ENCODE results near the gene WSCD1. TPM values are rescaled to one million over a fixed set of nuclear protein-coding genes. Genes with fewer than 3 reads are reported as not detected.

WSCD1 gene
- total RNA-seq, 1 experiment from 2014 or later = 0.28 TPM

DNA sequence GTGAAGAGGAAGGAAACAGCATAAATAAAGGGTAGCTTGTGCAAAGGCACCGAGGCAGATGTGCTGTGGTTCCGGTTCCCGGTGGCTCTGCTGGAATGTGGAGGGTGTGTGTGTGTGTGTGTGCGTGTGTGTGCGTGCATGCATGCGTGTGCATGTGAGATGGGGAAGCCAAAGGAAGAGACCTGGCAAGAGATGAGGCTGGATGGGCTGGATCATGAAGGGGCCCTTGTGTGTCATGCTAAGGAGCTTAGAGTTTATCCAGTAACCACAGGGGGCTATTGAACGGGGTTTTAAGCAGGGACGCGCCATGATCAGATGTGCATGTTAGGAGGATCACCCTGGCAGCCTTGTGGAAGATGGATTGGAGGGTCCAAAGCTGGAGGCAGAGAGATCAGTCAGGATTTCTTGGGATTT is 8.3 kb downstream of the WSCD1 start:
- H3K4me1 ChIP-seq (ENCODE audit: insufficient read depth, low read length, poor library complexity, severe bottlenecking) = no peaks in the 10 kb centered on the region
- intact Hi-C loops (cut with micrococcal nuclease; ENCODE audit: unreplicated experiment) = no loop called here
- ChIA-PET POLR2A (ENCODE audit: low non-redundant PET) (no interaction called here), CTCF (no interaction called here)
- H3K36me3 ChIP-seq (ENCODE audit: insufficient read depth, low read length, poor library complexity, severe bottlenecking) = no peaks in the 10 kb centered on the region
- no peak overlapping the region for H3K27ac ChIP-seq (ENCODE audit: low read depth, low read length, poor library complexity, severe bottlenecking)
- no peak for DNase-seq (ENCODE audit: low spot score)
- H3K4me3 ChIP-seq (ENCODE audit: low read depth, low read length, poor library complexity, severe bottlenecking) = no peak overlapping the region
- BruUV-seq (replicated peaks) = no TSS peak
- TF ChIP-seq, protein P1, sequence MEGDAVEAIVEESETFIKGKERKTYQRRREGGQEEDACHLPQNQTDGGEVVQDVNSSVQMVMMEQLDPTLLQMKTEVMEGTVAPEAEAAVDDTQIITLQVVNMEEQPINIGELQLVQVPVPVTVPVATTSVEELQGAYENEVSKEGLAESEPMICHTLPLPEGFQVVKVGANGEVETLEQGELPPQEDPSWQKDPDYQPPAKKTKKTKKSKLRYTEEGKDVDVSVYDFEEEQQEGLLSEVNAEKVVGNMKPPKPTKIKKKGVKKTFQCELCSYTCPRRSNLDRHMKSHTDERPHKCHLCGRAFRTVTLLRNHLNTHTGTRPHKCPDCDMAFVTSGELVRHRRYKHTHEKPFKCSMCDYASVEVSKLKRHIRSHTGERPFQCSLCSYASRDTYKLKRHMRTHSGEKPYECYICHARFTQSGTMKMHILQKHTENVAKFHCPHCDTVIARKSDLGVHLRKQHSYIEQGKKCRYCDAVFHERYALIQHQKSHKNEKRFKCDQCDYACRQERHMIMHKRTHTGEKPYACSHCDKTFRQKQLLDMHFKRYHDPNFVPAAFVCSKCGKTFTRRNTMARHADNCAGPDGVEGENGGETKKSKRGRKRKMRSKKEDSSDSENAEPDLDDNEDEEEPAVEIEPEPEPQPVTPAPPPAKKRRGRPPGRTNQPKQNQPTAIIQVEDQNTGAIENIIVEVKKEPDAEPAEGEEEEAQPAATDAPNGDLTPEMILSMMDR (conservative IDR thresholded peaks at IDR 0.05; ENCODE audit: low read depth, low read length) = no peak
- no peak for TF ChIP-seq EZH2 (IDR thresholded peaks at IDR 0.05; ENCODE audit: borderline replicate concordance, low read depth, low read length, poor library complexity, severe bottlenecking)
- no peaks in the 10 kb centered on the region for H3K27me3 ChIP-seq (replicated peaks; ENCODE audit: insufficient read depth, low read depth, low read length, poor library complexity)
- no peaks in the 10 kb centered on the region for H3K9me3 ChIP-seq (ENCODE audit: low read depth, low read length, poor library complexity, severe bottlenecking)

DNA sequence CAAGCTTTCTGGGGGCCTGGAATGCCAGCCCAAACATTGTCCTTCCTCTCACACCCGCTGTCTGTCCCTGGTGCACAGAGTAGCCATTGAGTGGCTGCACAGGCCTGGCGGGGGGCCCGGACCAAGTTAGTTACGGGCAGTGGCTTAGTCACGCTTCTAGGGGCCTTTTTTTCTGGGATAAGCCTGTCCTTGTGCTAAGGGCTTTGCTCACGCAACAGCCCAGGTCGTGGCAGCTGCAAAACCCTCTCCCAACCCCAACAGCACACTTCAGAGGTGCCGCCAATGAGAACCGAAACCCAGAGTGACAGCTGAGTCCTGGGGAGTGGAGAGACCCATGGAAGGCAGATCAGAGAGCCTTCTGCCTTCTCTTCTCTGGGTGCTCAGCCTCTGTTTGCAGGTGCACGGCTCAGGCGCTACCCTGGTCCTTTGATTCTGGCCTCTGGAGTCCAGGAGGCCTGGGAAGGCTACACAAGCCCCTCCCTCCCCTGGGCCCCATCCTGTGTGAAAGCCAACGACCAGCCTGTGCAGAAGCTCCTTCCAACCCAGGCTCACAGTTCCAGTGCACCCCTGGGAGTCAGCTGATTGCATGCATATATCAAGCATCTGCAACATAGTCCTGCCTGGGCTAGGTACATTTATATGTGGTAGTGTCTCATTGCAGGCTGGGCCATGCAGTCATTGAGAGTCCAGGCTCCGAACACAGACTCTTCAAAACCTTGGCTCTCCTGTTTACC is 9.1 kb downstream of the WSCD1 start:
- CTCF ChIA-PET = no interaction called here
- H3K4me3 ChIP-seq (ENCODE audit: low read depth, low read length, poor library complexity, severe bottlenecking) = no peak overlapping the region
- H3K27me3 ChIP-seq (replicated peaks; ENCODE audit: insufficient read depth, low read depth, low read length, poor library complexity) = no peaks in the 10 kb centered on the region
- H3K27ac ChIP-seq (ENCODE audit: low read depth, low read length, poor library complexity, severe bottlenecking) = no peak overlapping the region
- DNase-seq (ENCODE audit: low spot score) = no peak
- no peaks in the 10 kb centered on the region for H3K36me3 ChIP-seq (ENCODE audit: insufficient read depth, low read length, poor library complexity, severe bottlenecking)
- no peaks in the 10 kb centered on the region for H3K9me3 ChIP-seq (ENCODE audit: low read depth, low read length, poor library complexity, severe bottlenecking)
- BruUV-seq (replicated peaks) = no TSS peak
- intact Hi-C loops (cut with micrococcal nuclease; ENCODE audit: unreplicated experiment) = no loop called here
- TF ChIP-seq, protein P1 (conservative IDR thresholded peaks at IDR 0.05; ENCODE audit: low read depth, low read length) = no peak
- no peak for TF ChIP-seq EZH2 (IDR thresholded peaks at IDR 0.05; ENCODE audit: borderline replicate concordance, low read depth, low read length, poor library complexity, severe bottlenecking)
- H3K4me1 ChIP-seq (ENCODE audit: insufficient read depth, low read length, poor library complexity, severe bottlenecking) = no peaks in the 10 kb centered on the region
- POLR2A ChIA-PET (ENCODE audit: low non-redundant PET) = no interaction called here

DNA sequence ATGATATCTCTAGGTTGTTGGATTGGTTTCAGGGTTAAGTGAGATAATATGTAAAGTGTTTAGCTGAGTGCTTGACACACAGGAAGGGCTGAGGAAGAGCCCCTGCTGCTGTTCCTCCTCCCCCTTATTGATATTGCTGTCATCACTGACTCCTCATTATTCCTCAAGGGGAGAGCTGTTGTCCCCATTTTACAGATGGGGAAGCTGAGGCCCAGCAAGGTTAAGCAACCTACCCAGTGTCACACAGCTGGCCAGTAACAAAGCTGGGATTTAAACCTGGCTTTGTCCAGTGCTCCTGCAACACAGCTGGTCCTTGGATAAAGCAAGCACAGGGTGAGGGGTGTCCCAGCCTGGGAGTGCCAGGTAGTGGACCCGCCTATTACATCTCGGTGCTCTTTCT is 9.8 kb downstream of the WSCD1 start:
- intact Hi-C loops (cut with micrococcal nuclease; ENCODE audit: unreplicated experiment) = no loop called here
- no peak for TF ChIP-seq EZH2 (IDR thresholded peaks at IDR 0.05; ENCODE audit: borderline replicate concordance, low read depth, low read length, poor library complexity, severe bottlenecking)
- H3K4me3 ChIP-seq (ENCODE audit: low read depth, low read length, poor library complexity, severe bottlenecking) = no peak overlapping the region
- no TSS peak for BruUV-seq (replicated peaks)
- no peaks in the 10 kb centered on the region for H3K4me1 ChIP-seq (ENCODE audit: insufficient read depth, low read length, poor library complexity, severe bottlenecking)
- no peak overlapping the region for H3K27ac ChIP-seq (ENCODE audit: low read depth, low read length, poor library complexity, severe bottlenecking)
- no peaks in the 10 kb centered on the region for H3K27me3 ChIP-seq (replicated peaks; ENCODE audit: insufficient read depth, low read depth, low read length, poor library complexity)
- no peaks in the 10 kb centered on the region for H3K9me3 ChIP-seq (ENCODE audit: low read depth, low read length, poor library complexity, severe bottlenecking)
- no peak for DNase-seq (ENCODE audit: low spot score)
- ChIA-PET POLR2A (ENCODE audit: low non-redundant PET) (no interaction called here), CTCF (no interaction called here)
- H3K36me3 ChIP-seq (ENCODE audit: insufficient read depth, low read length, poor library complexity, severe bottlenecking) = no peaks in the 10 kb centered on the region
